PC-9 (cell line): ENCODE data around the gene LRRC61.

Experiments
- EZH2 ChIP-seq: fragments of 200-600 bp; sonication (generic); IDR thresholded peaks from 2 replicates; pipeline ENCODE4 v1.8.0; 2017; ENCODE audit warnings: antibody characterized with exemption, low read depth
- TF ChIP-seq, protein P1 (sequence below): fragments of 200-600 bp; sonication (generic); conservative IDR thresholded peaks from 2 replicates; pipeline ENCODE4 v1.6.1; 2017; ENCODE audit warnings: mixed run types, antibody characterized with exemption, mild to moderate bottlenecking, moderate library complexity

DNA sequence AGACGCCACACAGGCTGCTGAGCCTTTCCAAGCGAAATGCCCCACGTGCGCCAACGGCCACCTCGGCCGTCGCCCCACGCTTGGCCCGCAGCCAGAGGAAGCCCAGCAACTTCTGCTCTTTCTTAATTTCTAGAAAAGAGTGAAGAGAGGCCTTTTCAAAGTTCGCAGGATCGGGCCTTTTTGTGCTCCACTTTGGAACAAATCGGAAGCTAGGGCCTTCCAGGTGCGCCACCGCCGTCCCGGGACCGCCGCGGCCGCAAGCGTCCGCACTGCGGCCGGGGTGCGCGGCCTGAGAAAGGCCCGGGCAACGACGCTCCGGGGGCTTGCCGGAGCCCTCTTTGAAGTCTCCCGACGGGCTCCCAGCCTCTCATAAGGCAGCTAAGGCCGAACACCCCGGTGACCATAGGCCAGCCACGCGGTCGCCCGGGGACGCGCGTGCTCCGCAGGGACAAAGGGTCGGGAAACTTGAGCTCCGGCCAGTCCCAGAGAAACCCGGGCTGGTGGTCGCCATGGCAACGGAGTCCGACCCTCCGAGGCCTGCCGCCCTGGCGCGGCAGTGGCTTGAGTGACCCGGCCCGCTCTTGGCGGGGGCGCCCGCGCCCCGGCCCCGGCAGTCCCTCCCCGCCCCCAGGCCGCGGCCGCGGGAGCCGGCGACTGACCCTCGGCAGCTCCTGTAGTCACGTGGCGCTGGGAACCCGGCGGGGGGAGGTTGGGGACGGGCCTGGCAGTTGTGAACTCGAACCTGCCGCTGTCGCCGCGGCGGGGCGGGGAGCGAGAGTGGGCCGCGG is 45.1 kb downstream of the LRRC61 start, which contains the start of gene REPIN1:
- TF ChIP-seq, protein P1, sequence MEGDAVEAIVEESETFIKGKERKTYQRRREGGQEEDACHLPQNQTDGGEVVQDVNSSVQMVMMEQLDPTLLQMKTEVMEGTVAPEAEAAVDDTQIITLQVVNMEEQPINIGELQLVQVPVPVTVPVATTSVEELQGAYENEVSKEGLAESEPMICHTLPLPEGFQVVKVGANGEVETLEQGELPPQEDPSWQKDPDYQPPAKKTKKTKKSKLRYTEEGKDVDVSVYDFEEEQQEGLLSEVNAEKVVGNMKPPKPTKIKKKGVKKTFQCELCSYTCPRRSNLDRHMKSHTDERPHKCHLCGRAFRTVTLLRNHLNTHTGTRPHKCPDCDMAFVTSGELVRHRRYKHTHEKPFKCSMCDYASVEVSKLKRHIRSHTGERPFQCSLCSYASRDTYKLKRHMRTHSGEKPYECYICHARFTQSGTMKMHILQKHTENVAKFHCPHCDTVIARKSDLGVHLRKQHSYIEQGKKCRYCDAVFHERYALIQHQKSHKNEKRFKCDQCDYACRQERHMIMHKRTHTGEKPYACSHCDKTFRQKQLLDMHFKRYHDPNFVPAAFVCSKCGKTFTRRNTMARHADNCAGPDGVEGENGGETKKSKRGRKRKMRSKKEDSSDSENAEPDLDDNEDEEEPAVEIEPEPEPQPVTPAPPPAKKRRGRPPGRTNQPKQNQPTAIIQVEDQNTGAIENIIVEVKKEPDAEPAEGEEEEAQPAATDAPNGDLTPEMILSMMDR = no peak
- TF ChIP-seq EZH2 = no peak
